Measurements from ENCODE around the gene BUD31.

DNA sequence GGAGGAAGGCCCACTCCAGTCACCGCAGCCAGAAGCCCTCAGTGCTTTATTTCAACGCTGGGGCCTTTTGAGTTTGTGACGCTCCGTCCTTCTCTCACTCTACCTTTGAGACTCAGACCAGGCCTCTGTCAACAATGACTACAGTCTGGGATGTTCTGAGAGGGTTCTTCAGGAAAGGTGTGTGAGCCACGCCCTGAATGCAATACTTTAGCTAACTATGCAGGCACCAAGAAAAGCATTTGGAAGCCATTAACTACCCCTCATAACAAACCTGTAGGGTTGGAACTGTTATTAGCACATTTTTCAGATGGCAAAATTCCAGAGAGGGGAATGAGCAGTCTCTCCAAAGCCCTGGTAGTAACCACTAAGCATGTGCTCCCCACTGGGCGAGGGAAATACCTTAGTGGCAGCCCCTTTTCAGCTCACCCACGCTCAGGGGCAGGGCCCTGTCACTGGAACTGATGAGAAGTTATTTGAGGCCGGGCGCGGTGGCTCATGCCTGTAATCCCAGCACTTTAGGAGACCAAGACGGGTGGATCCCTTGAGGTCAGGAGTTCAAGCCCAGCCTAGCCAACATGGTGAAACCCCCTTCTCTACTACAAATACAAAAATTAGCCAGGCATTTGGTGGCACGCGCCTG, 39.9 kb upstream of the BUD31 start:
- TF ChIP-seq FOXP2 (optimal IDR thresholded peaks at IDR 0.05; ENCODE audit: control extremely low read depth, extremely low read length, insufficient read depth) (no peak), POLR2AphosphoS5 (IDR thresholded peaks at IDR 0.05; ENCODE audit: borderline replicate concordance, low read depth, low read length) (no peak), EZH2 (IDR thresholded peaks at IDR 0.05) (no peak)

Measured in SK-N-MC (cell line).